ENCODE measurements around the gene FHIT. TPM values are rescaled to one million over a fixed set of nuclear protein-coding genes. Genes with fewer than 3 reads are reported as not detected.

FHIT gene
- total RNA-seq, 4 donors from 2014 or later: 0.72 to 5.2 (median 2.1) TPM

- in situ Hi-C loops (cut with MboI; ENCODE audit: low sequenced_read_pairs in 4 of 4) (no loop called here), intact Hi-C loops (cut with DNase I; ENCODE audit: low total_unique reads) (no loop called here)
- H3K9me3 ChIP-seq: no peaks in the 10 kb centered on the region
- no peak overlapping the region for H3K27ac ChIP-seq
- H3K36me3 ChIP-seq: no peaks in the 10 kb centered on the region
- DNase-seq (no peak), ATAC-seq (no peak)
- no peak overlapping the region for H3K4me3 ChIP-seq
- TF ChIP-seq, protein P1, sequence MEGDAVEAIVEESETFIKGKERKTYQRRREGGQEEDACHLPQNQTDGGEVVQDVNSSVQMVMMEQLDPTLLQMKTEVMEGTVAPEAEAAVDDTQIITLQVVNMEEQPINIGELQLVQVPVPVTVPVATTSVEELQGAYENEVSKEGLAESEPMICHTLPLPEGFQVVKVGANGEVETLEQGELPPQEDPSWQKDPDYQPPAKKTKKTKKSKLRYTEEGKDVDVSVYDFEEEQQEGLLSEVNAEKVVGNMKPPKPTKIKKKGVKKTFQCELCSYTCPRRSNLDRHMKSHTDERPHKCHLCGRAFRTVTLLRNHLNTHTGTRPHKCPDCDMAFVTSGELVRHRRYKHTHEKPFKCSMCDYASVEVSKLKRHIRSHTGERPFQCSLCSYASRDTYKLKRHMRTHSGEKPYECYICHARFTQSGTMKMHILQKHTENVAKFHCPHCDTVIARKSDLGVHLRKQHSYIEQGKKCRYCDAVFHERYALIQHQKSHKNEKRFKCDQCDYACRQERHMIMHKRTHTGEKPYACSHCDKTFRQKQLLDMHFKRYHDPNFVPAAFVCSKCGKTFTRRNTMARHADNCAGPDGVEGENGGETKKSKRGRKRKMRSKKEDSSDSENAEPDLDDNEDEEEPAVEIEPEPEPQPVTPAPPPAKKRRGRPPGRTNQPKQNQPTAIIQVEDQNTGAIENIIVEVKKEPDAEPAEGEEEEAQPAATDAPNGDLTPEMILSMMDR (IDR thresholded peaks at IDR 0.05 in 4 of 5, conservative IDR thresholded peaks at IDR 0.05 in 1 of 5): no peak
- TF ChIP-seq POLR2A (IDR thresholded peaks at IDR 0.05): no peak
- no peaks in the 10 kb centered on the region for H3K27me3 ChIP-seq
- no peaks in the 10 kb centered on the region for H3K4me1 ChIP-seq
Measured at GRCh38 chr3:61110576-61110975, 140.7 kb downstream of the FHIT start.

- Histone ChIP-seq H3K36me3 (no peaks in the 10 kb centered on the region), H3K27me3 (no peaks in the 10 kb centered on the region), H3K4me3 (no peak overlapping the region), H3K27ac (no peak overlapping the region), H3K4me1 (no peaks in the 10 kb centered on the region), H3K9me3 (no peaks in the 10 kb centered on the region)
- ATAC-seq: no peak
- intact Hi-C loops (cut with DNase I; ENCODE audit: low total_unique reads) (no loop called here), in situ Hi-C loops (cut with MboI; ENCODE audit: low sequenced_read_pairs in 4 of 4) (no loop called here)
- DNase-seq: no peak
- TF ChIP-seq, protein P1 (IDR thresholded peaks at IDR 0.05 in 4 of 5, conservative IDR thresholded peaks at IDR 0.05 in 1 of 5): no peak
- TF ChIP-seq POLR2A (IDR thresholded peaks at IDR 0.05): no peak
Measured at GRCh38 chr3:61108247-61109019, 142.8 kb downstream of the FHIT start.

- in situ Hi-C loops (cut with MboI; ENCODE audit: low sequenced_read_pairs in 4 of 4): no loop called here
Measured at GRCh38 chr3:61094608-61095007, 156.6 kb downstream of the FHIT start.

GRCh38 chr3:61093364-61093763, 157.9 kb downstream of the FHIT start:
- Histone ChIP-seq H3K9me3 (no peaks in the 10 kb centered on the region), H3K4me1 (no peaks in the 10 kb centered on the region), H3K36me3 (no peaks in the 10 kb centered on the region), H3K27me3 (no peaks in the 10 kb centered on the region), H3K27ac (no peak overlapping the region), H3K4me3 (no peak overlapping the region)
- ATAC-seq (no peak), DNase-seq (no peak)
- in situ Hi-C loops (cut with MboI; ENCODE audit: low sequenced_read_pairs in 4 of 4) (no loop called here), intact Hi-C loops (cut with DNase I; ENCODE audit: low total_unique reads) (no loop called here)
- TF ChIP-seq, protein P1 (IDR thresholded peaks at IDR 0.05 in 4 of 5, conservative IDR thresholded peaks at IDR 0.05 in 1 of 5): no peak
- TF ChIP-seq POLR2A (IDR thresholded peaks at IDR 0.05): no peak

More at GRCh38 chr3:61094608-61095007, 156.6 kb downstream of the FHIT start:
- ATAC-seq (no peak), DNase-seq (no peak)
- Histone ChIP-seq H3K27ac (no peak overlapping the region), H3K4me1 (no peaks in the 10 kb centered on the region), H3K27me3 (no peaks in the 10 kb centered on the region), H3K36me3 (no peaks in the 10 kb centered on the region), H3K4me3 (no peak overlapping the region), H3K9me3 (no peaks in the 10 kb centered on the region)
- no peak for TF ChIP-seq POLR2A (IDR thresholded peaks at IDR 0.05)
- TF ChIP-seq, protein P1 (IDR thresholded peaks at IDR 0.05 in 4 of 5, conservative IDR thresholded peaks at IDR 0.05 in 1 of 5): no peak
- intact Hi-C loops (cut with DNase I; ENCODE audit: low total_unique reads): no loop called here
